RWPE1 (cell line): ENCODE data around the gene OSBPL7.
A peak's percentile ranks its signal among the peaks of the same experiment; 100 is the strongest.

Source experiments
- CTCF ChIA-PET: fragments of 350-600 bp; sonication (Branson Sonifier 250); formaldehyde crosslinking; extraction: SDS; loops from one replicate; lab custom pipeline; 2021; lab: Yijun Ruan, JAX
- POLR2A ChIA-PET: fragments of 400-600 bp; formaldehyde crosslinking; extraction: SDS; loops from one replicate; lab custom pipeline; 2020; ENCODE audit warnings: antibody characterized with exemption; ENCODE audit not compliant: low non-redundant PET; lab: Yijun Ruan, JAX
- DNase-seq: peaks from one replicate; pipeline ENCODE4 v3.0.0; 2012; ENCODE audit warnings: low spot score
- H3K27ac ChIP-seq: fragments of 450-650 bp; 2 replicates; pipeline ENCODE4 v1.5.1; 2017
- CTCF ChIP-seq: fragments of 450-650 bp; conservative IDR thresholded peaks from 2 replicates; pipeline ENCODE4 v1.5.1; 2017; ENCODE audit warnings: low read depth, mild to moderate bottlenecking

Gene OSBPL7

GRCh38 chr17:47806026-47806912, 15.3 kb downstream of the OSBPL7 start:
- DNase-seq: no peak
- POLR2A ChIA-PET: no interaction called here
- CTCF ChIA-PET: no interaction called here
- H3K27ac ChIP-seq: no peak overlapping the region
- no peak for TF ChIP-seq CTCF

GRCh38 chr17:47804461-47804860, 17.1 kb downstream of the OSBPL7 start:
- no peak for TF ChIP-seq CTCF
- no peak for DNase-seq
- no peak overlapping the region for H3K27ac ChIP-seq
- POLR2A ChIA-PET: no interaction called here
- CTCF ChIA-PET: interaction anchor here (0.5 kb wide), 1 partner anchor 142 kb away, joined by 5 read pairs; no protein-coding TSS in a partner anchor

- ChIA-PET POLR2A (no interaction called here), CTCF (interaction anchor here (0.6 to 0.7 kb wide), 2 partner anchors 9 to 48 kb away, joined by 3 to 4 read pairs; no protein-coding TSS in a partner anchor)
- no peak for DNase-seq
- no peak for TF ChIP-seq CTCF
- H3K27ac ChIP-seq: no peak overlapping the region
Observed at GRCh38 chr17:47803751-47804150, 17.8 kb downstream of the OSBPL7 start.

- DNase-seq: no peak
- CTCF ChIA-PET: interaction anchor here (0.7 kb wide), 1 partner anchor 8 kb away, joined by 3 read pairs; no protein-coding TSS in a partner anchor
- no peak overlapping the region for H3K27ac ChIP-seq
- no peak for TF ChIP-seq CTCF
- POLR2A ChIA-PET: no interaction called here
Observed at GRCh38 chr17:47803201-47803600, 18.4 kb downstream of the OSBPL7 start.

GRCh38 chr17:47802341-47803022, 19.1 kb downstream of the OSBPL7 start:
- ChIA-PET POLR2A (no interaction called here), CTCF (interaction anchor here (0.5 to 1.4 kb wide), 6 partner anchors 9 to 83 kb away, joined by 3 to 6 read pairs (median 4); partner anchors contain the start of gene TBX21)
- H3K27ac ChIP-seq: no peak overlapping the region
- peak; percentile 74 for DNase-seq
- TF ChIP-seq CTCF: peak; percentile 82

- no peak overlapping the region for H3K27ac ChIP-seq
- POLR2A ChIA-PET: no interaction called here
- no peak for DNase-seq
- CTCF ChIA-PET: interaction anchor here (0.5 to 1.4 kb wide), 7 partner anchors 8 to 84 kb away, joined by 3 to 6 read pairs (median 4); partner anchors contain the start of gene TBX21
- TF ChIP-seq CTCF: no peak
Observed at GRCh38 chr17:47801906-47802305, 19.7 kb downstream of the OSBPL7 start.
